ENCODE data around the gene FLNB.
"Not testable (repeated sequence)": the region's sequence is repeated elsewhere in the genome, so short reads cannot be mapped to it uniquely, and the experiment has no call there.

FLNB gene

GRCh38 chr3:58183221-58183620 lies 175.0 kb downstream of the FLNB start:
- no peak for DNase-seq (ENCODE audit: low spot score)

- no peak for DNase-seq (ENCODE audit: low spot score)
Measured at GRCh38 chr3:58183891-58184290, 175.7 kb downstream of the FLNB start.

- DNase-seq (ENCODE audit: low spot score): no peak
Measured at GRCh38 chr3:58184309-58184981, 176.2 kb downstream of the FLNB start.

- no peak for DNase-seq (ENCODE audit: low spot score)
Measured at GRCh38 chr3:58184982-58185360, 176.7 kb downstream of the FLNB start.

- no peak for DNase-seq (ENCODE audit: low spot score)
Measured at GRCh38 chr3:58188173-58188564, 179.9 kb downstream of the FLNB start.

GRCh38 chr3:58188921-58189451 lies 180.8 kb downstream of the FLNB start:
- no peak for DNase-seq (ENCODE audit: low spot score)

GRCh38 chr3:58189691-58190090 lies 181.5 kb downstream of the FLNB start:
- no peak for DNase-seq (ENCODE audit: low spot score)

- no peak for DNase-seq (ENCODE audit: low spot score)
Measured at GRCh38 chr3:58190291-58190690, 182.1 kb downstream of the FLNB start.

GRCh38 chr3:58190882-58191281 lies 182.7 kb downstream of the FLNB start:
- DNase-seq (ENCODE audit: low spot score): no peak

GRCh38 chr3:58191361-58191991 lies 183.3 kb downstream of the FLNB start:
- DNase-seq (ENCODE audit: low spot score): no peak

- DNase-seq (ENCODE audit: low spot score): no peak
Measured at GRCh38 chr3:58192069-58192468, 183.8 kb downstream of the FLNB start.

- no peak for DNase-seq (ENCODE audit: low spot score)
Measured at GRCh38 chr3:58193682-58194407, 185.6 kb downstream of the FLNB start.

GRCh38 chr3:58197588-58197987 lies 189.4 kb downstream of the FLNB start:
- no peak for DNase-seq (ENCODE audit: low spot score)

GRCh38 chr3:58198362-58198761 lies 190.1 kb downstream of the FLNB start:
- no peak for DNase-seq (ENCODE audit: low spot score)

- no peak for DNase-seq (ENCODE audit: low spot score)
Measured at GRCh38 chr3:58198804-58199203, 190.6 kb downstream of the FLNB start.

- no peak for DNase-seq (ENCODE audit: low spot score)
Measured at GRCh38 chr3:58200121-58200709, 192.0 kb downstream of the FLNB start.

GRCh38 chr3:58200846-58201355 lies 192.7 kb downstream of the FLNB start:
- DNase-seq (ENCODE audit: low spot score): no peak

- DNase-seq (ENCODE audit: low spot score): not testable (repeated sequence)
Measured at GRCh38 chr3:58201451-58201850, 193.2 kb downstream of the FLNB start.

GRCh38 chr3:58202917-58203360 lies 194.7 kb downstream of the FLNB start:
- no peak for DNase-seq (ENCODE audit: low spot score)

GRCh38 chr3:58203541-58203940 lies 195.3 kb downstream of the FLNB start:
- DNase-seq (ENCODE audit: low spot score): no peak

GRCh38 chr3:58204720-58205119 lies 196.5 kb downstream of the FLNB start:
- no peak for DNase-seq (ENCODE audit: low spot score)

GRCh38 chr3:58205981-58206380 lies 197.8 kb downstream of the FLNB start:
- no peak for DNase-seq (ENCODE audit: low spot score)
